ENCODE results near the gene PDILT.

PDILT gene

GRCh38 chr16:20393801-20394577 is 10.5 kb downstream of the PDILT start:
- H3K4me2 ChIP-seq (ENCODE audit: low read length): no peak overlapping the region
- H3K4me3 ChIP-seq (ENCODE audit: low read depth, low read length, poor library complexity, severe bottlenecking): no peak overlapping the region
- H3K9ac ChIP-seq (ENCODE audit: low read length): no peak overlapping the region
- H3K36me3 ChIP-seq (ENCODE audit: insufficient read depth, low read length): no peaks in the 10 kb centered on the region
- no peak overlapping the region for H3K27ac ChIP-seq (ENCODE audit: low read depth, low read length, poor library complexity, severe bottlenecking)
- H3K79me2 ChIP-seq (ENCODE audit: insufficient read depth, low read length): no peaks in the 10 kb centered on the region
- H3K27me3 ChIP-seq (ENCODE audit: insufficient read depth, low read length): no peaks in the 10 kb centered on the region
- TF ChIP-seq, protein P1, sequence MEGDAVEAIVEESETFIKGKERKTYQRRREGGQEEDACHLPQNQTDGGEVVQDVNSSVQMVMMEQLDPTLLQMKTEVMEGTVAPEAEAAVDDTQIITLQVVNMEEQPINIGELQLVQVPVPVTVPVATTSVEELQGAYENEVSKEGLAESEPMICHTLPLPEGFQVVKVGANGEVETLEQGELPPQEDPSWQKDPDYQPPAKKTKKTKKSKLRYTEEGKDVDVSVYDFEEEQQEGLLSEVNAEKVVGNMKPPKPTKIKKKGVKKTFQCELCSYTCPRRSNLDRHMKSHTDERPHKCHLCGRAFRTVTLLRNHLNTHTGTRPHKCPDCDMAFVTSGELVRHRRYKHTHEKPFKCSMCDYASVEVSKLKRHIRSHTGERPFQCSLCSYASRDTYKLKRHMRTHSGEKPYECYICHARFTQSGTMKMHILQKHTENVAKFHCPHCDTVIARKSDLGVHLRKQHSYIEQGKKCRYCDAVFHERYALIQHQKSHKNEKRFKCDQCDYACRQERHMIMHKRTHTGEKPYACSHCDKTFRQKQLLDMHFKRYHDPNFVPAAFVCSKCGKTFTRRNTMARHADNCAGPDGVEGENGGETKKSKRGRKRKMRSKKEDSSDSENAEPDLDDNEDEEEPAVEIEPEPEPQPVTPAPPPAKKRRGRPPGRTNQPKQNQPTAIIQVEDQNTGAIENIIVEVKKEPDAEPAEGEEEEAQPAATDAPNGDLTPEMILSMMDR (IDR thresholded peaks at IDR 0.05; ENCODE audit: low read length): no peak
- TF ChIP-seq EZH2 (IDR thresholded peaks at IDR 0.05; ENCODE audit: borderline replicate concordance, low read length): no peak
- H3F3A ChIP-seq (ENCODE audit: insufficient read depth, low read length): no peaks in the 10 kb centered on the region
- H3K9me3 ChIP-seq (ENCODE audit: low read length): no peaks in the 10 kb centered on the region
- H2AFZ ChIP-seq (ENCODE audit: low read length): no peak overlapping the region
- no peaks in the 10 kb centered on the region for H4K20me1 ChIP-seq (ENCODE audit: insufficient read depth, low read length)
- no peaks in the 10 kb centered on the region for H3K4me1 ChIP-seq (ENCODE audit: insufficient read depth, low read length, severe bottlenecking)
- H3K9me2 ChIP-seq (ENCODE audit: low read depth, low read length): no peaks in the 10 kb centered on the region

- Histone ChIP-seq H2AFZ (ENCODE audit: low read length) (no peak overlapping the region), H3K9me2 (ENCODE audit: low read depth, low read length) (no peaks in the 10 kb centered on the region), H3K79me2 (ENCODE audit: insufficient read depth, low read length) (no peaks in the 10 kb centered on the region), H3K36me3 (ENCODE audit: insufficient read depth, low read length) (no peaks in the 10 kb centered on the region), H3K27ac (ENCODE audit: low read depth, low read length, poor library complexity, severe bottlenecking) (no peak overlapping the region), H3K4me2 (ENCODE audit: low read length) (no peak overlapping the region), H3K27me3 (ENCODE audit: insufficient read depth, low read length) (no peaks in the 10 kb centered on the region), H3K4me1 (ENCODE audit: insufficient read depth, low read length, severe bottlenecking) (no peaks in the 10 kb centered on the region), H3K4me3 (ENCODE audit: low read depth, low read length, poor library complexity, severe bottlenecking) (no peak overlapping the region), H3K9me3 (ENCODE audit: low read length) (no peaks in the 10 kb centered on the region), H3K9ac (ENCODE audit: low read length) (no peak overlapping the region), H4K20me1 (ENCODE audit: insufficient read depth, low read length) (no peaks in the 10 kb centered on the region), H3F3A (ENCODE audit: insufficient read depth, low read length) (no peaks in the 10 kb centered on the region)
- no peak for TF ChIP-seq EZH2 (IDR thresholded peaks at IDR 0.05; ENCODE audit: borderline replicate concordance, low read length)
- TF ChIP-seq, protein P1 (IDR thresholded peaks at IDR 0.05; ENCODE audit: low read length): no peak
Observed at GRCh38 chr16:20391045-20391444, 13.5 kb downstream of the PDILT start.

- Histone ChIP-seq H3K4me3 (ENCODE audit: low read depth, low read length, poor library complexity, severe bottlenecking) (no peak overlapping the region), H3K27me3 (ENCODE audit: insufficient read depth, low read length) (no peaks in the 10 kb centered on the region), H3K27ac (ENCODE audit: low read depth, low read length, poor library complexity, severe bottlenecking) (no peak overlapping the region), H3F3A (ENCODE audit: insufficient read depth, low read length) (no peaks in the 10 kb centered on the region), H3K4me2 (ENCODE audit: low read length) (no peak overlapping the region), H3K36me3 (ENCODE audit: insufficient read depth, low read length) (no peaks in the 10 kb centered on the region), H2AFZ (ENCODE audit: low read length) (no peak overlapping the region), H3K79me2 (ENCODE audit: insufficient read depth, low read length) (no peaks in the 10 kb centered on the region), H3K9ac (ENCODE audit: low read length) (no peak overlapping the region), H4K20me1 (ENCODE audit: insufficient read depth, low read length) (no peaks in the 10 kb centered on the region), H3K9me2 (ENCODE audit: low read depth, low read length) (no peaks in the 10 kb centered on the region), H3K4me1 (ENCODE audit: insufficient read depth, low read length, severe bottlenecking) (no peaks in the 10 kb centered on the region), H3K9me3 (ENCODE audit: low read length) (no peaks in the 10 kb centered on the region)
- TF ChIP-seq EZH2 (IDR thresholded peaks at IDR 0.05; ENCODE audit: borderline replicate concordance, low read length): no peak
- TF ChIP-seq, protein P1 (IDR thresholded peaks at IDR 0.05; ENCODE audit: low read length): no peak
Observed at GRCh38 chr16:20388854-20389253, 15.7 kb downstream of the PDILT start.

Data from OCI-LY1 (cell line).